SKM-1 (cell line): ENCODE data around the gene NADK.
A peak's percentile ranks its signal among the peaks of the same experiment; 100 is the strongest.
"Not testable (repeated sequence)": the region's sequence is repeated elsewhere in the genome, so short reads cannot be mapped to it uniquely, and the experiment has no call there.

ENCODE experiments used
- DNase-seq: peaks from one replicate; lab custom pipeline; 2025; ENCODE audit not compliant: unreplicated experiment; lab: John Stamatoyannopoulos, UW

Gene NADK

DNA sequence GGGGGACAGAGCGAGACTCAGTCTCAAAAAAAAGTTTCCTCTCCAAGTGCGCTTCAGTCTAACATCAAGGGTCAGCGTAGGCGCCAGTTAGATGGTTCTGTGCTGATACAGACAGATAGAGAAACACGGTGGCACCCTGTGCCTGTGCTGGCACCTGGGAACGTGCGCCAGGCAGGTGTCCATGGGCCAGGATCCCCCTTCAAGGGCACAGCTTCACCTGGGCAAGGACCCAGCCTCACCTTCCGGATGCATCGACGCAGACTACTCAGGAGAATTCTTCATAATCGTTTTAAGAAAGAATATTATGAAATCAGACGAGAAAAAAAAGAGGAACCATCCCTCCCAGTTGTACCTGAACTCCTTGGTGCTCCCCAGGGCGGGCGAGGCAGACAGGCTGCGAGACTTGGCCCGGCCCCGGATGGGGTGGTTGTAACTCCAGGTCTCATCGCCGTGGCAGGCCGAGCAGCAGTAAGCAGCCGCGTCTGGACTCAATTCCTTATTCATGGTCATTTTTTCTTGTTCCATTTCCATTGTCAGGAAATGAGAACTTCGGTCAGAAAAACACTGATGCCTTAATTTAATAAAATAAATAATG lies 13.3 kb downstream of the NADK start:
- peak; percentile 58 for DNase-seq

DNA sequence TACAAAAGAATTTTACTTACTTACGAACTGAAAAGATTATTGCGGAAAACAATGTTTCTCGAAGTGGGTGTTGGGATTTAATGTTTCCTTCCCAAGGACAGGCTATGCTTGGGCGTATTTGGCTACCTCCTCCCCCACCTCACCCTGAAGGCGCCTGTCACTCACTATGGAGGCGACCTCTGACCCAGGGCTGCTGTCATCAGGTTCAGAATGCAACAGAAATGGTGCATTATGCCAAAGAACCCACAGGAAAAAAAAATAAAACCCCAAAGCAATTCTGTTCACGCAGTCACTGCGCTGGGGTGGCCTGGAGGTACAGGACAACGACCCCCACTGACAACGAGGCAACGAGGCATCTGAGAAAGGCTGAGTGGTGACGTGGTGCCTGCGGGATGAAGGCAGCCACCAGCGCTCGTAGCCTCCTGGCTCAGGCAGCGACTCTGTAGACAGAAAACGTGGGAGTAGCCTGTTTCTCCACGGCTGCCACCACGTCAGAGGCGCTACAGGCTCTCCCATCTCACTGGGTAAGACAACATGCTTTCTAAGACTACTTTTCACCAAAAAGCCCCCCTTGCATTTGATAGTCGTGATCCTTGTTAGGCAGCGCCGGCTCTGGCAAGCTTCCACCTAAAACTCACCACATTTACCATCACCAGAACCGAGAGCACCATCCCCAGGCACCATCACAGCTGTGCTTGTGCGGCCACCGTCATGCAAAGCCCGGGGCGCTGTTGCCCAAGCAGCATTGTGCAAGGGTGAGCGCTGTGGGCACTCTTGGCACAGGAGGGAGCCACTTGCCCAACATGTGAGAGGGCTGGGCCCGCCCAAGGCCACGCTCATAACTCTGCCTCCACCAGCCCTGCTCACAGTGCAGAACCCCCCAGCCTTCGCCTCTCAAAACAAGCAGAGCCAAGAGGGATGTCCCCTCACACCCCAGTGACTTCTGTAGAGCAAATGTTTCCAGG lies 14.3 kb downstream of the NADK start:
- peak; percentile 74 for DNase-seq

DNA sequence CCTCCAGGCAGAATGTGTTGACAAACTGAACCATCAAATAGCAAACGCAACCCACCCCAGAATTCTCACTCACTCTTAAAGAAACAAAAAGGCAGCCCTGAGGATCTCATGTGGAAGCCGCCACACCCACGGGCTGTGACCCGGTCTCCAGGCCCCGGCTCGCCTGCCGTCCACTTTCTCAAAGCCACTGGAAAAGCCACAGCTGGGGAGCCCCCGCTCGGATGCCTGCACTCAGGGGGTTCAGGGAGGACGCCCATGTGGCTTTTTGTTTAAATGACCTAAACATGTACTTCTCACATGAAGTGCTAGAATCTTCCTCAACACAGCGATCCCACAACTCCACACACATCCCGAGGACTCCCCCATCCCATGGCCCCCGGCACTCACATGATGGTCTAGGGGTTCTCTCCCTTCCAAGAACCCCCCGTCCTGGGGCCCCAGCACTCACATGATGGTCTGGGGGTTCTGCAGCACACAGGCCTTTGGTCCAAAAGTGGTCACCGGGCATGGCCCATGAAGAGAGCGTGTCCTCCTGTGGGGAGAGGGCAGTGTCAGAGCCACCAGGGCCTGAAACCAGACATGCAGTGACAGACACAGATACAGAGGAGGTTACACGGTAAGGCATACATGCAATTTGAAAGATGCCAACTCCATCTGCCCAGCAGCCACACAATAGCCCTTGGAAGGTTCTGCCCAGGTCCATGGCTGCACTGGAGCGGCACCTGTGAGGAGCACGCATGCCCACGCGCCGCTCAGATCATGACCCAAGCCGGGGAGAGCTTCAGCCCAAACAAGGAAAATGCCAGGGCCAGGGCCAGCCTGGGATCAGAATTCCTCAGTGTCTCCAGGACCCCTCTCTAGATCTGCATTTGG lies 16.5 kb downstream of the NADK start:
- DNase-seq, result no peak

DNA sequence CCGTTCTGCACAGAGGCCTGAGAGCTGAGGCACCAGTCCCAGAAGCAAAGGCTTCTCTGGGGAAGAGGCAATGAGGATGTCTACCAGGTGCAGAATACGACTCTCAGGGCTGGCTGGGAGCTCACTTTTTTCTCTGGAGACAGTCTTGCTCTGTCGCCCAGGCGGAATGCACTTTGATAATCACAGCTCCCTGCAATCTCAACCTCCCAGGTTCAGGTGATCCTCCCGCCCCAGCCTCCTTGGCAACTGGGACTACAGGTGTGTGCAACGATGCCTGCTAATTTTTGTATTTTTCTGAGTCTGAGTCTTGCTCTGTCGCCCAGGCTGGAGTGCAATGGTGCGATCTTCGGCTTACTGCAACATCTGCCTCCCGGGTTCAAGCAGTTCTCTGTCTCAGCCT lies 17.6 kb downstream of the NADK start:
- no peak for DNase-seq

DNA sequence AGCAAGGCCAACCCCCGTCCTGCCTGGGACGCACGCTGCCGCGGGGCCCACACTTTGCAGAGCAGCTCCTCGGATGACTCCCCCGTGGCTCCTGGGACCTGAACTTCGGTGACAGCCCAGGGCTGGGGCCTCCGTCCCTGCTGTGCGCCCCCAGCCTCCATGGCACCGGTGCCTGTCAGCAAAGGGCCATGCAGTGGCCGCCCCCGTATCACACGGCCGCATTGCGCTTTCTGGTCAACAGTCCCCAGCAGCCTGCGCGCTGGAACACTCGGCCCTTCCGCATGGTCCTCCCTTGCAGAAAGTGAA lies 18.0 kb downstream of the NADK start:
- no peak for DNase-seq

DNA sequence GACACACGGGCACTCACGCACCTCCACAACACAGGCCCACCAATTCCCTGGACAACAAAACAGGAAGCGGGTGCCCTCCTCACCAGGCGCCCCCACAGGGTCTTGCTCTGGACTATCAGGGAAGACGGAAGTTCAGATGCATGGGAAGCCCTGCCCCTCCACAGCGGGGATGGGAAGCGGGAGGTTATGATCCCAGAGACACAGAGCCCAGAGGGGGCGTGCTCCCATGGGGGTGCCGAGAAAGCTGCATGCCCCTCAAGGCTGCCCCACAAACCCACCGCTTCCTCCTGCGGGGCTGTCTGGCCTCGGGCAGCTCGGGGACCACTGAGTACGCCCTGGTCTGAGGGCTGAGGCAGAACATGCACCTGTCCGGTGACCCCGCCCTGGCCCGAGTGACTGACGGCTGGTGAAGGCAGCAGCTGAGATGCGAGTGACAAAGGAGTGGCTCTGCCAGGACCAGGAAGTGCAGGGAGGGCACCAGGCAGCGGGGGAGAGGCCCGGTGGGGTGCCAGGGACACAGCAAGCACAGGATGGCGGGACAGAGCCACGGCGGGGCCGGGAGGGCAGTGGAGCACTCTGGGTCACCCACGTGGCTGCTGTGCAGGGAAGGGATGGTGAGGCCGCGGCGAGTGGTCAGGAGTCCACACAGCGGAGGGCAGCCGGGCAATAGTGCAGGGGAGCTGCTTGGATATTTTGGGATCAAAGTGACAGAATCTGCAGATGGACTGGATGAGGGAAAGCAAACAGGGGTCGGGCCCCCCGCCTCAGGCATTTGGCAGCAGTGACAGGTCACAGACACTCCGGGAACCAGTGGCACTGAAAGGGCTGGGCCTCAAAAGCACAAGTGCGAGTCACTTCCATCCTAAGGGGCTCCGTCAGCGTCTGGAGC lies 18.6 kb downstream of the NADK start:
- DNase-seq, result no peak

DNA sequence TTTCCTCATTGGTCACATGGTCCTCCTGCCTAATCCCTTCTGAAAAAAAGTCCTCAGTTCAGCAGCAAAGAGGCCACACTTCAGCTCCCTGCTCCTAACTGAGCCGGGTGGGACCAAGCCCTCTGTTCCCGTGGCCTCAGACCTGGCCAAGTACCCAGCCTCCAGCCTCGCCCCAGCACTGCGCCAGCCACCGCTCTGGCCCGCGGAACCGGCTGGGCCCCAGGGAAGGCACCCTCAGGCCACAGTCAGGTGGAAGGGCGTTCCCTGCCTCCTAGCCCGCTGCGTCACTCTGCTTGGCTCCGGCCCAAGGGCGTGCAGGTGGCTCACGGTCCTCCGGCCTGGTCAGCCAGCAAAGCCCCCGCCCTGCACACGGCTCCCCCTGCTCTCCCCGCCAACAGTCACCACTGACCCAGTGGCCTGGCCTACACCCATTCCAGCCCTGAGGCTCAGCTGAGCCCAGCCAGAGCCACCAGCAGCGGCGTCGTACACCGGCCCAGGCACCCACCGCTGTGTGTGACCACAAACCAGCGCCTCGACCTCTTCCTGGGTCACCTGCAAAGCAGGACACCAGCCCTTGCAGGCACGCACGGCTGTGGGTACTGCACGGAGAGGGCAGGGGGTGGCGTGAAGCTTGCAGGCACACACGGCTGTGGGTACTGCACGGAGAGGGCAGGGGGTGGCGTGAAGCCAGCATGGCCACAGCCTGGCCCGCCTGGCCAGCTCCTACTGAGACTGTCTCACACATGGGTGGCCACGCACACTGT lies 19.4 kb downstream of the NADK start:
- DNase-seq, result no peak

DNA sequence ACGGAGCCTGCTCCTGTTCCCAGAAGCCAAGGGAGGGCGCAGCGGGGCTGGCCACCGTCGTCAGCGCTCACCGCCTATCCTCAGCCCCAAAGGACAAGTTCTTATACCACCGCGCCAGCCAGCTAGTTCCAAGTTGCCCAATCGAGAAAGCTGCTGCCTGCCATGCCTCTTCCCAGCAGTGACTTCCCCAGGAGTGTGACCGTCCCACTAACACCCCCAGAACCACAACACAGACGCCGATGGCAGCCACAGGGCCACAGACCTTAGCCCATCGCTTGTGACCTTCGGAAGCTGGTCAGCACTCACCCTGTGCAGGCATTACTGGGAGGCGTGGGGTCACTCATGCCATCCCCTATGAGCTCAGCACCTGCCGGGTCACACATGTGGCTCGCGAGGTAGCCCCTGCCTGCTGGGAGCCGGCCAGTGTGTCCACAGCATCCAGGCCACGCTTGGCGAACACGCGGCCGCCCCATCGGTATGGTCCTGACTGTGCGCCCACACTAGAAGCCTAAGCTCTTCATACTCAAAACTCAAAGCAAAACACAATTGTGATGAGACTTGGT lies 20.1 kb downstream of the NADK start:
- no peak for DNase-seq

DNA sequence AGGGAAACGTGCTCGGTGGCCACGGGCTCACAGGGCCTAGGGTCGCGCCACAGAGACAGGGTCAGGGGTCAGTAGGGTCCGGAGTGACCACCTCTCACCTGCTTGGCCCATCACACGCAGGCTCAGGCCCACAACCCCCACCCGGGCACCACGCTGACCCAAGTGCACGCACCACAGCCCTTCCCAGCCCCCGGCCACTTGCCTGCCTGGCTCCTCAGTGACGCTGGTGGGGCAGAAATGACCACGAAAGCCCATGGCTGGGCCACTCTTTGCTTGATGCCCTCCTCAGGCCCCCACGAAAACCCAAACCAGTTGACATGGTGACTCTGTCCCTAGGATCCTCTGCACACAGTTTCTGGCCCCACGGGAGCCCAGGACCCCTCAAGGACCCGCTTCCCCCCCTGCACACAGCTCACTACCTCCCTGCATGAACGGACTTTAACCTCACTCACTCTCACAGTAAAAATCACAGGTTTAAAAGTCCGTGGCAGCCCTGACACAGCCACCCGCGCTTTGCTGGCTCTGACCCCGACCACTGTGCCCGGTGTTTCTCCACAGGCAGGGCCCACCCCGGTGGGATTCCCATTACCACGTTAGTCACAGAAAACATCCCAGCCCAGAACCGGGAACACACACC lies 20.7 kb downstream of the NADK start:
- DNase-seq, result no peak

DNA sequence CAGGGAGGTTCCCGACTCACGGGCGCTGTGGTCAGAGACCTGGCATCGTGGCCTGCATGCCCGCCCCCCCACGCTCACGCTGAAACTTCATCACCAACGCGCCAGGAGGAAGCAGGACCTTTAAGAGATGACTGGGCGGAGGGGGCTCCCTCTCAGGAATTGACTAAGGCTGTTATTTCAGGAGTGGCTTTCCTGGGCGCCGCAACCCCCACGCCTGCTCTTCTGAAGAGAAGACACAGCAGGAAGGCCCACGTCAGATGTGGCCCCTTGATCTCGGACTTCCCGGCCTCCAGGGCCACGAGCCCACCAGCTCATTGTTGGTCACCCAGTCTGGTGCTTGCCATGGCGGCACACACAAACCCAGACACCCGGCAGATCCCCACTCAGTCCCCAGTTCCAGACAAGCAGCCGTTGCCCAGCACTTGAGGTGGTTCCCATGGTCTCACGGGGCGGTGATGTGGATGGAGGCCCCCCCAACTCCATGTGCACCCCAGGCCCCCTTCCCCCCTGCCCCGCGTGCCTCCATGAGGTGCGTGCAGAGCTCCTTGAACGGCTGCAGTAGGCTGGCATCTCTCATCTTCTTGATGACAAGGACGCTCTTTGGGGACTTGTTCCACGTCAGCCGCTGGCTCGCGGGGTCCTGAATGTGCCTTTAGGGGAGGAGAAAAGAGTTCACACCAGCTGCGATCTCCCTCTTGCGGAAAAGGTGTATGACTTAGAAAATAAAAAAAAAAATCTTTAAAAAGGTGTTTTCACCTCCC lies 21.4 kb downstream of the NADK start:
- no peak for DNase-seq

DNA sequence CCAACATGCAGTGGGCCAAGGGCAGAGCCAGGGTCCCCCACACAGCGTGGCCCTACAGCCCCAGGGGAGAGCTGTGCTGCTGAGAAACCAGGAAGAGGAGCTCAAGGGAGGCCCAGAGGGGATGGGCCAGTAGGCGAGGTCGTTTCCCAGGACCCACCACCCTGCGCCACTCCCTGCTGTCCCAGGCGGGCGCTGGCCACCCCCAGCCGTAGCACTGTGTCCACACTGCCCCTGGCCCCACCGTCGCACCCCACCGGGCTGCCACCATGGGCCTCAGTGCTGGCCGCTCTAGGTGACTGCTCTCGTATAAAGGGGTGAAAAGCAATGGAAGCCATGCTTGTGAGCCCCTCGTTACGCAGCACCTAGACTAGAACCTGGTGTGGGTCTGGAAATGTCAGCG lies 22.4 kb downstream of the NADK start:
- no peak for DNase-seq

DNA sequence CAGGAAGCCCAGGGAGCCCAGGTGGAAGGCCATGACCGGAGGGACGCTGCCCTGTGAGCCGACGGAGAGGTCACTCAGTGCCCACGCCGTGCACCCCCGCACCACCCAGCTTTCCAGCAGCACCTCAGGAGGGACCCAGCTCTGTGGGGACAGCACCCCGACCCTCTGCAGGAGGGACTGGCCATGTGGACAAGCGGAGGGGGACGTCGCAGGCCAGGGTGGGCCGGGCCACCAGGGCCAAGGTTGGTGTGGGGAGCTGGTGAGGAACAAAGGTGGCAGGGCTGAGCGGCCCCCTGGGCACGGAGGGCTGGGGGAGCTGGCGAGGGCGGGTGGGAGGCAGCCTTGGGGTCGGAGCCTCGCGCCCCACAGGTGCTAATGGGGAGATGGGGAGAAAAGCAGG lies 22.8 kb downstream of the NADK start:
- DNase-seq, result no peak

DNA sequence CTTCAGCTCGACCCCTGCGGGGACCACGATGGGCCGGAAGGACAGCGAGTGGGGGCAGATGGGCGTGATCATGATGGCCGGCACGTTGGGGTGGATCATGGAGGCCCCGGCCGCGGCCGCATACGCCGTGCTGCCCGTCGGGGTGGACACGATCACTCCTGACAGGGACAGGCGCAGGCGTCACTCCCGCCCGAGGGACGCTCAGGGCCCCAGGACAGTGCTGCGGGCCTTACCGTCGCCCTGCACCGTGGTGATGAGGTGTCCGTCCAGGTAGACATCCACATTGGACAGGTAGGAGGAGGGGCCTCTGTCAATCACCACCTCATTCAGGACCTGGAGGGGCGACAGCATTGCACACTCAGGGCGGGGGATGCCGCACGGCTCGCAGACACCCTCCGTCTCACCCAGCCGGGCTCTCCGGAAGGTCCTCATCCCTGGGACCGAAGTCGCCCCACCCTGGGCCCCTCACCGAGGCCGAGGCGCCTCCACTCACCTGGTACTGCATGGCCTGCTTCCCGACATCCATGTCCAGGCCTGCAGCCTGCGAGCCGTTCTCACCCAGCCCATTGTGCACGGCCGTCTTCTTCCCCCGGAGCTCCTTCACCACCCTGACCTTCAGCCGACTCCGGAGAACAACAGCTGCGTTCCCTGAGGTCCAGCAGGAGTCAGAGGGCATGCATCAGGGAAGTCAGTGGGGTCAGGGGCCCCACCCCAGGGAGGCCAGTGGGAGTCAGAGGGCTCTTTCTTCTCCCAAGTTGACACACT lies 24.0 kb downstream of the NADK start:
- DNase-seq, result no peak

DNA sequence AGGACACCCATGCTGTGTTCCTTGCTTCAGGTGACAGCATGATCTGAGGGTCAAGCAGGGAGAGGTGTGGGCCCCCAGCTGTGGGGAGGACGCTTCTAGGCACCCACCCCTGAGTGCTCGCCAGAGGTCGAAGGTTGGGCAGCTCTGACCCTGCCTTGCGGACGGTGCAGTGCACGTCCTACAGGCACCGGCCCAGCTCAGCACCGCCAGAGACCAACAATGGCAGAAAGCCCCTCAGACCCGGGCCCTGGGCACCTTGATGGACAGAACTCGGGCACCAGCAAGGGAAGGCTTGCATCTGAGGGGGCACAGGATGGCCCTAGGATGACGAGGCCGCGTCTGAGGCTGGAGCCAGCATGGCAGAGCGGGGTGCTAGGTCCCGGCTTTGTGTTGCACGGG lies 24.7 kb downstream of the NADK start:
- no peak for DNase-seq

DNA sequence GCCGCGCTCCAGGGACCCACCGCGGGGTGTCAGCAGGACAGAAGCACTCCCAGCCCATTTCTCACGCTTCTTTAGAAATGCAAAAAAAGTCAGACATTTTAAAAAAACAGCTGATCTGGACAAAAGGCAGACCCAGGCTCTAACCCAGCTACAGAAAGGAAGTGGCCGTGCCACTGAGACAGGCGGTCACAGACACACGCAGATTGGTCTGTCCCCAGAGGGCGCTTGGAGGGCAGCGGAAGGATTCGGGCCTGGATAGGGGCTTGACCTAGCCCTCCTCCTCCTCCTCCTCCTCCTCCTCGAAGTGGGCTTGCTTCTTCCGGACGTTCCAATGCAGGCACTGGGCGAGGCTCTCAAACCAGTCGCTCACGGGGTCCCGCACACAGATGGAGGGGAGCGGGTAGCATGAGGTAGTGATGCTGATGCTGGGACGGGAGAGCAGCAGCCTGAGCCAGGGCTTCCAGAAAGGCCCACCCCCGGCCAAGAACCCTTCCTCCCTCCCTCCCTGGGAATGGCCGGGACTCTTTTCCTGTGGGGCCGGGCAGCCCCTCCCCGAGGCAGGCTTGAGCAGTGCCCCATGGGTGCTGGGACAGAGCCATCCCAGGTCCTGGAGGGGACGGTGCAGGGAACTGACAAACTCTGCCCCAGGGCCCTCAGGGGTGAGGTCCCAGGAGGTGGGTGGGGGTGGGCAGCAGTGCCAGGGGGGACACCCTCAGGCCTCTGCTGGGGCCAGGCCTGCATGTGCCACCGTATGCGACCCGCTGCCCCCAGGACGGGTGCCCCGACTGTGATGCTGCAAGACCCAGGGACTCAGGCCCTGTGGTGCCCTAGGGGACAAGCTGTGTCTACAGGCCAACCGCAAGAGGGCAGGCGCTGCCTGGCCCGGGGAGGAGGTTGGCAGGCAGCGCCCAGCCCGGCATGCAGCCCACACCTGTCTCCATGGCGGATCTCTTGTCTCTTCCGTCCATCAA lies 25.3 kb downstream of the NADK start:
- no peak for DNase-seq

DNA sequence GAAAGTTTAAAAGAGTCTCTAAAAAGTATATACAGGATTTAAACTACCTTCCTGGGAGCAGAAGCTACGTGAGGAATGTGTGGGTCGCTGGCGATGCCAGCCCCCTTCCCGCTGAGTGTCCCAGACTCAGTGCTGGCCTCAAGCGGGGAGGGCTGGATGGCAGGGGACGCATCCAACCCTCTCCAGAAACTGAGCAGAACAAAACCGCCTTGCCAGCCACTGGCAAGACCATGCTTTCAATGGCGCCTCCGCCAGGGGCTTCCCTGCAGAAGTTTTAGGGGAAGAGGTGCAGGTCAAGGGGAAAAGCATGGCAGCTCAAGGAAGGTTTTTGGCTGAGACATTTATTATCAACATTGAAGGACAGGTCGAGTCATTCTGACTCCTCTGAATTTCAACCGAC lies 26.1 kb downstream of the NADK start:
- no peak for DNase-seq

DNA sequence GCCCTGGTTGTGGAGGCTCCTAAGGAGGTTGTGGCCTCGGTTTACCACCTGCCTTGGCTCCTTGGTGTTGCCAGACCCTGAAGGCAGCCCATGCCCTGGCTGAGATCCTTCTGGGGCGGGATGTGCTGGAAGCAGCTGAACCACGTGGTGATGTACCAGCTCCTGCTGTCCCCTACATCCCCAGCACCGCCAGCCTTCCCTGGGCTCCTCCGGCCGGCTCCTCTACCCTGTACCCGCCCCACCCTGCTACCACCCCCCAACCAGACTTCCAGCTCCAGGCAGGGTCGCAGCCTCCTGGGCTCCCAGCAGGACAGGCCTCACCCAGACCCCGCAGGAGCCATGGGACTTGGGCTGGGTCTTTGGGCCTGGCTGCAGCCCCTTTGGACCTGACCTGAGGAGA lies 28.3 kb downstream of the NADK start:
- DNase-seq, result not testable (repeated sequence)
